ENCODE results near the gene HPSE2.

DNA sequence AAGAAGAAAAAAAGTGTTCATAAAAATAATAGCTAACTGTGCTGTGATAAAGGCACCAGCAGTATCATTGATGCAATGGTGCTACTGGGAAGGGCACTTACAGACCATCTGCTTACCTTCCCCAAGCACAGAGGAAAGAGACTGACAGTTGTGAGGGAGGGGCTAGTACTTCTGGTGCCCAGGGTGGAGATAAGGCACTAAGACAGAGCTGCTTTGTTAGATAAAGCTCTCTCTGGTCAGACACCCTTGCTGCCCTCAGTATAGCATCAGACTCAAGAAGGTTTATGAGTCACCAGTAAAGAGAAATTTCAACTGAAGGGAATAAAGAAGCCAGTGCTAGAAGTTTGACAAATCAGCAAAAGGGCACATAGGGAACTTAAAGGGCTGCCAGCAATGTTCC lies 325.6 kb downstream of the HPSE2 start:
- TF ChIP-seq ZNF565 (CRISPR knock-in tag; conservative IDR thresholded peaks at IDR 0.05; ENCODE audit: low read depth) (no peak), ZC3H10 (CRISPR knock-in tag; IDR thresholded peaks at IDR 0.05) (no peak), CREB5 (CRISPR knock-in tag; IDR thresholded peaks at IDR 0.05; ENCODE audit: low read depth) (no peak), PATZ1 (CRISPR knock-in tag; IDR thresholded peaks at IDR 0.05; ENCODE audit: borderline replicate concordance) (no peak)
